Neural progenitor cell (in vitro differentiated cells): ENCODE data around the gene CYP1A2. TPM values are rescaled to one million over a fixed set of nuclear protein-coding genes. Genes with fewer than 3 reads are reported as not detected.

Experiments used
- DNase-seq: peaks from one replicate; pipeline ENCODE4 v3.0.0-alpha.2; 2016; ENCODE audit warnings: low spot score
- H2AFZ ChIP-seq: fragments of 200-600 bp; sonication (generic); replicated peaks from 2 replicates; pipeline ENCODE4 v1.6.1; 2016; ENCODE audit warnings: antibody characterized with exemption
- H3F3A ChIP-seq: fragments of 200-600 bp; sonication (generic); 2 replicates; pipeline ENCODE4 v1.6.1; 2016; ENCODE audit warnings: antibody characterized with exemption, low read depth
- H3K27ac ChIP-seq: fragments of 200-600 bp; sonication (generic); 2 replicates; pipeline ENCODE4 v1.5.1; 2016; ENCODE audit warnings: mild to moderate bottlenecking
- H3K27me3 ChIP-seq: fragments of 200-600 bp; sonication (generic); 2 replicates; pipeline ENCODE4 v1.6.1; 2016; ENCODE audit warnings: mild to moderate bottlenecking, moderate library complexity
- H3K36me3 ChIP-seq: fragments of 200-600 bp; sonication (generic); 2 replicates; pipeline ENCODE4 v1.5.1; 2016
- H3K4me1 ChIP-seq: fragments of 200-600 bp; sonication (generic); 2 replicates; pipeline ENCODE4 v1.6.1; 2016; ENCODE audit warnings: mixed run types
- H3K4me2 ChIP-seq: fragments of 200-600 bp; sonication (generic); 2 replicates; pipeline ENCODE4 v1.6.1; 2016
- H3K4me3 ChIP-seq: fragments of 200-600 bp; sonication (generic); 2 replicates; pipeline ENCODE4 v1.5.1; 2016
- H3K79me2 ChIP-seq: fragments of 200-600 bp; sonication (generic); 2 replicates; pipeline ENCODE4 v1.6.1; 2016; ENCODE audit warnings: low read depth
- H3K9ac ChIP-seq: fragments of 200-600 bp; sonication (generic); 2 replicates; pipeline ENCODE4 v1.6.1; 2016
- H3K9me3 ChIP-seq: fragments of 200-600 bp; sonication (generic); 2 replicates; pipeline ENCODE4 v1.5.1; 2016; ENCODE audit warnings: low read depth
- H4K20me1 ChIP-seq: fragments of 200-600 bp; sonication (generic); 2 replicates; pipeline ENCODE4 v1.6.1; 2016; ENCODE audit warnings: low read depth
- H3K27ac Mint-ChIP-seq: 3 replicates; pipeline ENCODE4 v1.8.0; 2021; ENCODE audit warnings: mixed read lengths
- H3K27me3 Mint-ChIP-seq: 2 replicates; pipeline ENCODE4 v1.8.0; 2022; ENCODE audit warnings: low read depth, mild to moderate bottlenecking, inconsistent platforms, moderate library complexity, mixed read lengths; ENCODE audit not compliant: insufficient read depth
- H3K36me3 Mint-ChIP-seq: 3 replicates; pipeline ENCODE4 v1.8.0; 2021; ENCODE audit warnings: mixed read lengths
- H3K4me1 Mint-ChIP-seq: 3 replicates; pipeline ENCODE4 v1.8.0; 2021; ENCODE audit warnings: mixed read lengths
- H3K4me3 Mint-ChIP-seq: 3 replicates; pipeline ENCODE4 v1.8.0; 2021; ENCODE audit warnings: mild to moderate bottlenecking, moderate library complexity, mixed read lengths
- H3K9me3 Mint-ChIP-seq: 3 replicates; pipeline ENCODE4 v1.8.0; 2020; ENCODE audit warnings: mixed read lengths
- CTCF ChIP-seq: fragments of 200-600 bp; sonication (generic); IDR thresholded peaks from 2 replicates; pipeline ENCODE4 v1.5.1; 2017; ENCODE audit warnings: antibody characterized with exemption, mild to moderate bottlenecking
- EZH2 ChIP-seq: fragments of 200-600 bp; sonication (generic); IDR thresholded peaks from 2 replicates; pipeline ENCODE4 v1.6.1; 2017; ENCODE audit warnings: antibody characterized with exemption, mild to moderate bottlenecking, moderate library complexity
- EZH2phosphoT487 ChIP-seq: fragments of 200-600 bp; sonication (generic); IDR thresholded peaks from 2 replicates; pipeline ENCODE4 v1.6.1; 2017; ENCODE audit warnings: antibody characterized with exemption
- total RNA-seq: library from RNA; depleted of rRNA; stranded (reverse); fragments of >200 nt; gene quantifications from 2 replicates; pipeline ENCODE4 v1.2.3, GENCODE V29; 2015; ENCODE audit warnings: low replicate concordance

CYP1A2 gene
- total RNA-seq, 1 donor from 2014 or later: not detected

GRCh38 chr15:74722591-74722990, 26.1 kb upstream of the CYP1A2 start:
- no peaks in the 10 kb centered on the region for H3K9me3 ChIP-seq
- no peak overlapping the region for H3K4me2 ChIP-seq
- no peaks in the 10 kb centered on the region for H3K4me1 ChIP-seq
- no peak overlapping the region for H3K27ac ChIP-seq
- H3F3A ChIP-seq: peaks cover 12% of the 10 kb centered on the region
- no peaks in the 10 kb centered on the region for H3K36me3 ChIP-seq
- no peak overlapping the region for H3K4me3 ChIP-seq
- no peaks in the 10 kb centered on the region for H3K79me2 ChIP-seq
- H3K4me1 Mint-ChIP-seq: peaks cover 9% of the 10 kb centered on the region
- no peak overlapping the region for H3K9ac ChIP-seq
- DNase-seq: no peak
- no peaks in the 10 kb centered on the region for H3K36me3 Mint-ChIP-seq
- no peaks in the 10 kb centered on the region for H4K20me1 ChIP-seq
- H3K27me3 Mint-ChIP-seq: peaks cover 19% of the 10 kb centered on the region
- peaks cover 5% of the 10 kb centered on the region for H3K9me3 Mint-ChIP-seq
- H3K27me3 ChIP-seq: peaks cover 51% of the 10 kb centered on the region
- TF ChIP-seq CTCF (no peak), EZH2phosphoT487 (no peak), EZH2 (no peak)
- H2AFZ ChIP-seq: no peak overlapping the region
- no peak overlapping the region for H3K27ac Mint-ChIP-seq
- H3K4me3 Mint-ChIP-seq: no peak overlapping the region

- Mint-ChIP-seq H3K27ac (no peak overlapping the region), H3K4me1 (peaks cover 9% of the 10 kb centered on the region), H3K36me3 (no peaks in the 10 kb centered on the region), H3K4me3 (peak overlapping the region; percentile 5), H3K9me3 (peaks cover 5% of the 10 kb centered on the region), H3K27me3 (peaks cover 19% of the 10 kb centered on the region)
- peaks cover 12% of the 10 kb centered on the region for H3F3A ChIP-seq
- H3K4me3 ChIP-seq: no peak overlapping the region
- no peaks in the 10 kb centered on the region for H3K79me2 ChIP-seq
- no peaks in the 10 kb centered on the region for H3K9me3 ChIP-seq
- no peak for DNase-seq
- H3K27ac ChIP-seq: no peak overlapping the region
- no peaks in the 10 kb centered on the region for H4K20me1 ChIP-seq
- no peaks in the 10 kb centered on the region for H3K36me3 ChIP-seq
- no peak for TF ChIP-seq CTCF
- no peak for TF ChIP-seq EZH2phosphoT487
- TF ChIP-seq EZH2: no peak
- H3K4me1 ChIP-seq: no peaks in the 10 kb centered on the region
- no peak overlapping the region for H3K9ac ChIP-seq
- no peak overlapping the region for H2AFZ ChIP-seq
- H3K4me2 ChIP-seq: no peak overlapping the region
- peaks cover 52% of the 10 kb centered on the region for H3K27me3 ChIP-seq
These were observed 25.5 kb upstream of the CYP1A2 start for GRCh38 chr15:74723187-74723586.

- H3K4me1 ChIP-seq: no peaks in the 10 kb centered on the region
- H3K9me3 Mint-ChIP-seq: peaks cover 5% of the 10 kb centered on the region
- H3F3A ChIP-seq: peaks cover 12% of the 10 kb centered on the region
- peaks cover 49% of the 10 kb centered on the region for H3K27me3 ChIP-seq
- no peak overlapping the region for H3K27ac ChIP-seq
- H4K20me1 ChIP-seq: no peaks in the 10 kb centered on the region
- H2AFZ ChIP-seq: peak overlapping the region; percentile 48
- H3K4me2 ChIP-seq: no peak overlapping the region
- peaks cover 19% of the 10 kb centered on the region for H3K27me3 Mint-ChIP-seq
- H3K9ac ChIP-seq: no peak overlapping the region
- DNase-seq: peak; percentile 89
- H3K79me2 ChIP-seq: no peaks in the 10 kb centered on the region
- no peak overlapping the region for H3K4me3 Mint-ChIP-seq
- no peaks in the 10 kb centered on the region for H3K36me3 ChIP-seq
- H3K4me1 Mint-ChIP-seq: peaks cover 9% of the 10 kb centered on the region
- TF ChIP-seq EZH2: peak; percentile 45
- no peak for TF ChIP-seq EZH2phosphoT487
- TF ChIP-seq CTCF: no peak
- H3K9me3 ChIP-seq: no peaks in the 10 kb centered on the region
- H3K36me3 Mint-ChIP-seq: no peaks in the 10 kb centered on the region
- no peak overlapping the region for H3K27ac Mint-ChIP-seq
- no peak overlapping the region for H3K4me3 ChIP-seq
These were observed 24.8 kb upstream of the CYP1A2 start for GRCh38 chr15:74723754-74724334.
